Effector CD4-positive, alpha-beta T cell (primary cell): ENCODE results near the gene NUS1.
"Not testable (repeated sequence)": the region's sequence is repeated elsewhere in the genome, so short reads cannot be mapped to it uniquely, and the experiment has no call there.

Experiments
- DNase-seq: peaks from one replicate; pipeline ENCODE4 v3.0.0-alpha.2; 2020

Gene NUS1

DNA sequence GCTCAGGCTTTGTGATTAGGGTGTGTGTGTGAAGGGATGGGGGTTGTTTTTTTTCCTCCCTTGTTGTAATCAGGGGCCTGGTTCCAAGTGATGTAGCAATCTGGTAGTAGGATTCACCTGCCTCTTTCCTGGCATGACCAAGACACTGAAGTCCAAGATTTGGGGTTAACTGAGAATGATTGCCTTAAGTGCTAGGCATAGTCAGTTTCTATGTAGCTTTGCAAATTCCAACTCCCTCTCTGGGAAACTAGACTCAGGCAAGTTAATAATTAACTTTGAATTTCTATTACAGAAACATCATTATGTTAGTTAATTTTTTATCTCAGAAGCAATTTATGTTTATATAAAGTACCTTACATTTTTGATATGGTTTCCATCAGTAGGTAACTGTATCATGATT lies 43.6 kb downstream of the NUS1 start:
- DNase-seq: no peak

DNA sequence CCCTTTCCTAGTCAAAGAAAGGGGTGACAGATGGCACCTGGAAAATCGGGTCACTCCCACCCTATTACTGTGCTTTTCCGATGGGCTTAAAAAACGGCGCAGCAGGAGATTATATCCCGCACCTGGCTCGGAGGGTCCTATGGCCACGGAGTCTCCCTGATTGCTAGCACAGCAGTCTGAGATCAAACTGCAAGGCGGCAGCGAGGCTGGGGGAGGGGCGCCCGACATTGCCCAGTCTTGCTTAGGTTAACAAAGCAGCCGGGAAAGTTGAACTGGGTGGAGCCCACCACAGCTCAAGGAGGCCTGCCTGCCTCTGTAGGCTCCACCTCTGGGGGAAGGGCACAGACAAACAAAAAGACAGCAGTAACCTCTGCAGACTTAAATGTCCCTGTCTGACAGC lies 46.3 kb downstream of the NUS1 start:
- not testable (repeated sequence) for DNase-seq

- no peak for DNase-seq
Observed at GRCh38 chr6:117728626-117729025, 53.4 kb downstream of the NUS1 start.

DNA sequence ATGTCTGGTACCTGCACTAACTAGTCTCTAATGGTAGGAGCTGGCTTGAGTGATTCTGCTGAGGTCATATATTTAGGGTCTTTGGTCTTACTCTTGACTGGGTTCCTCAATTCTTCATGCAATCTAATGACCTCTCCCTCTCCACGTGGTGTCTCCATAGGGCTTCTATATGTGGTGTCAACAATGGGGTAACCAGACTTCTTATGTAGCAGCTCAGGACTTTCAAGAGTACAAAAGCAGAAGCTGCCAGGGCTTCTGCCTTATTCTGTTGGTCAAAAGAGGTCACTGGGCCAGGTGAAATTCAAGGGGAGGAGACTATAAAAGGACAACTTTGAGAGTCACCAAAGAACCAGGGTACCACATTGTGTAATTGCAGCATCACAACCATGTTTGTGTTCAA lies 54.3 kb downstream of the NUS1 start:
- DNase-seq: no peak

- no peak for DNase-seq
Observed at GRCh38 chr6:117733341-117733740, 58.1 kb downstream of the NUS1 start.

DNA sequence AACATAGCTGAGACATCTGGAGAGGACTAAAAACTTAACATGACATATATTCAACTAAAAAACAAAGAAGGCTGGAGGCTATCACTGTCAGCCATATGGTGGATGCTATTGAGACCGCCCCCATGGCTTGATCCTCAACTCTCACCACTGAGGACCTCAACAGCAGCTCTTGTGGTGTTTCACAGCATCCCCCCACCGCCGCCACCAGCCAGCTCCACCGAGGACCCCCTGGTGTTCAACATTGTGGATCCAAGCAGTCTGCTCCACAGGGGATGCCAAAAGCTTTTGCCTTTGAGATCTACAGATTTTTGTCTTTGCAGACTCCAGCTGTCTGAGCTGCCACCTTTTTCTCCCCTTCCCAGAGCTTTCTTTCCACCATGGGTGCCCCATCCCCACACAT lies 64.6 kb downstream of the NUS1 start:
- DNase-seq: no peak

DNA sequence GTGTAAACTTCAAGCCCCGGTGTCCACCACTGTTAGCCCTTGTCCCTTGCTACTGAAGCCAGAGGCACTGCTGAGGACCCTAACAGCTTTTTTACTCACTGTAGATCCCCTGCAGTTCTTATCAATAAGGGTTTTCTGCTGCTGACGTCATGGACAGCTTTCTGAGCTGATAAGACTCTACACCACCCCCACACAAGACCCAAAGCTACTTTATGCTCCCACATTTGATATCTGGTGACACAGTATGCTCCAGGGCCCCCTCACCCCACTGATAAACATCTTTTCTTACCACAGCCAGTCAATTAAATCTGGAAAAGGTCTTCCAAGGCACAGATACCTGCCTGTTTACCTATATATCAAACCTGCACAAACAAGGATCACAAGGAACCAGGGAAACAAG lies 65.3 kb downstream of the NUS1 start:
- DNase-seq: no peak

DNA sequence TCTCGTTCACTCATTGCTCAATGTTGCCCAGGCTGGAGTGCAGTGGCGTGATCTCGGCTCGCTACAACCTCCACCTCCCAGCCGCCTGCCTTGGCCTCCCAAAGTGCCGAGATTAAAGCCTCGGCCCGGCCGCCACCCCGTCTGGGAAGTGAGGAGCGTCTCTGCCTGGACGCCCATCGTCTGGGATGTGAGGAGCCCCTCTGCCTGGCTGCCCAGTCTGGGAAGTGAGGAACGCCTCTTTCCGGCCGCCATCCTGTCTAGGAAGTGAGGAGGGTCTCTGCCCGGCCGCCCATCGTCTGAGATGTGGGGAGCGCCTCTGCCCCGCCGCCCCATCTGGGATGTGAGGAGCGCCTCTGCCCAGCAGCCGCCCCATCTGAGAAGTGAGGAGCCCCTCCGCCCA lies 75.4 kb downstream of the NUS1 start:
- not testable (repeated sequence) for DNase-seq
